ENCODE measurements around the gene SLC29A1. TPM values are rescaled to one million over a fixed set of nuclear protein-coding genes. Genes with fewer than 3 reads are reported as not detected.

SLC29A1 gene
- total RNA-seq, 2 experiments from 2014 or later: 24.8 to 25.4 TPM

Other genes with a start within 250 kb of the SLC29A1 start
- 10 to 100 TPM; 36.0 to 39.0 TPM for gene MRPL14, start 96.1 kb upstream of the SLC29A1 start, total RNA-seq
- 10 to 100 TPM; 14.7 to 15.5 TPM for gene TMEM63B, start 96.0 kb upstream of the SLC29A1 start, total RNA-seq
- gene CAPN11, start 64.8 kb upstream of the SLC29A1 start, total RNA-seq: under 1 TPM in 1 of 2 experiments, not detected in 1; 0.13 TPM
- not detected for gene MYMX, start 6.7 kb upstream of the SLC29A1 start, total RNA-seq
- gene HSP90AB1, start 23.5 kb downstream of the SLC29A1 start, total RNA-seq: 100 to 1,000 TPM; 478 to 479 TPM
- 10 to 100 TPM; 35.8 to 37.2 TPM for gene SLC35B2, start 33.9 kb downstream of the SLC29A1 start, total RNA-seq
- 10 to 100 TPM; 20.8 to 21.7 TPM for gene NFKBIE, start 42.0 kb downstream of the SLC29A1 start, total RNA-seq
- gene TMEM151B, start 46.9 kb downstream of the SLC29A1 start, total RNA-seq: not detected
- gene AARS2, start 89.8 kb downstream of the SLC29A1 start, total RNA-seq: 10 to 100 TPM; 14.8 to 15.0 TPM
- not detected for gene SPATS1, start 119.1 kb downstream of the SLC29A1 start, total RNA-seq
- 10 to 100 TPM; 23.8 to 24.2 TPM for gene CDC5L, start 164.1 kb downstream of the SLC29A1 start, total RNA-seq